ENCODE data around the gene USP35.
"Not testable (repeated sequence)": the region's sequence is repeated elsewhere in the genome, so short reads cannot be mapped to it uniquely, and the experiment has no call there.

Gene USP35

DNA sequence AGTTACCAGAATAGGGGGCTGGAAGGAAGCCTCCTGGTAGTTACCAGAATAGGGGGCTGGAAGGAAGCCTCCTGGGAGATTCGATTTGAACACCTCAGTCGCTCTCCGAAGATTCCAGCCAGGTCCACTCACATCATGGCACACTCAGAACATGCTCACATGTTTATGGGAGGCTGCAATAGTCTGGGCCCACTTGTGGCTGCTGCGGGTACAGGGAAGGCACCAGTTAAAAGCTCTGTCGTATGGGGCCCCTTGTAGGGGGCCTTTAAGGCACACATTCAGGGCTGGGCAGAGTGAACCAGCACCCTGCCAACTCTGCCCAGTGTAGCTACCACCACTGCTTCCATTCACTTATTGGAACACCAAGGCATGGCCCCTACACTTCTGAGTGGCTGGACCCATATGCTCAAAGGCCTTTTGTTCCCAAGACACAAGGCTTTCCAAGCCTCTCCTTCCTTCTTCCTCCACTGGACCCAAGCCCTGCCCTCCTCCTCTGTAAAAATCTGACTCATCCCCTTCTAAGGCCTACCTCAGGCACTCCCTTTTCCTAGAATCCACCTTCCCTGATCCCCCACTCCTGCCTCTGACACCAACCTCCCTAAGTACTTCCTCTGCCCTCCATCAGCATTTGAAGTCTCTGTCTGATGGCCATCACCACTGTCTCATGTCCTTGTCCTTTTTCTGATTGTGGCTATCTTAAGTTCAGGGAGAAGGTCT is 28.0 kb downstream of the USP35 start:
- DNase-seq (ENCODE audit: low read depth in 2 of 2) = no peak

DNA sequence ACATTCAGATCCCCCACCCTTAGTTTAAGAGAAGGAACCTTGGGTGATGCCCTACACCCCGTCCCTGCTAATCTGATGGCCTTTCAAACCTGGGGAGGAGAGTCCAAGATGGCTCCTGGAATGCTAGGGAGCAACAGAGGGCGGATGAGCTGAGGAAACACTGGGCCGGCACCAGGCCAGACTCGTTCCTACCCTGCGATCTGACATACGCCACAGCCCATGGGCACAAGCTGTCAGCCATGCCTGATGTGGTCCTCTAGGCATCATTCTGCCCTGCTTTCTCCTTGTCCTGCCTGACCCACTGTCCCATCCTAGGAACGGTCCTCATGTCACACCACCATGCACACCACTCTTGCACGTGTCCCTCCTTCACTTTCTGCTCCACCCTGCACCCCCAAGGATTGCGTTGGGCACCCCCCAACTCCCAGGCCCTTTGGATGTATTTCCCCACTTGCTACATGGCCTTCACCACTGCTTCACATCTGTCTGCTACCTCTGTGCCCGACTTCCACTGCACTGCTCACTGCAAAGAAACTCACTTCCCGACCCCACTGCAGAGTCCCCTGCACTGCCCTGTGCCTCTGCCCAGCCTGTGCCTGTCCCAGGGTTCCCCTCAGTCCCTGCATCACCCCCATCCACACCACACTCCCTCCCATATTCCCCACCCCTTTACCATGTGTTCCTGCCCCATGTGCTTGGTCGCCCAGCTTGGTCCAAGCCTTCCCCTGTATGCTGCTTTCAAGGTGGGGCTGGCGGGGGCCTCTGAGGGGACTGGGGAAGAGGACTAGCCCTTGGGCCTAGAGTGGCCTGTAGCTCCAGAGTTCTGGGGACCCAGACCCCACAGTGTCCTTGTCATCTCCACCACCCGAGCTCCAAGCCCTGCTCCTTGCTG is 29.2 kb downstream of the USP35 start:
- DNase-seq (ENCODE audit: low read depth in 2 of 2) = no peak

DNA sequence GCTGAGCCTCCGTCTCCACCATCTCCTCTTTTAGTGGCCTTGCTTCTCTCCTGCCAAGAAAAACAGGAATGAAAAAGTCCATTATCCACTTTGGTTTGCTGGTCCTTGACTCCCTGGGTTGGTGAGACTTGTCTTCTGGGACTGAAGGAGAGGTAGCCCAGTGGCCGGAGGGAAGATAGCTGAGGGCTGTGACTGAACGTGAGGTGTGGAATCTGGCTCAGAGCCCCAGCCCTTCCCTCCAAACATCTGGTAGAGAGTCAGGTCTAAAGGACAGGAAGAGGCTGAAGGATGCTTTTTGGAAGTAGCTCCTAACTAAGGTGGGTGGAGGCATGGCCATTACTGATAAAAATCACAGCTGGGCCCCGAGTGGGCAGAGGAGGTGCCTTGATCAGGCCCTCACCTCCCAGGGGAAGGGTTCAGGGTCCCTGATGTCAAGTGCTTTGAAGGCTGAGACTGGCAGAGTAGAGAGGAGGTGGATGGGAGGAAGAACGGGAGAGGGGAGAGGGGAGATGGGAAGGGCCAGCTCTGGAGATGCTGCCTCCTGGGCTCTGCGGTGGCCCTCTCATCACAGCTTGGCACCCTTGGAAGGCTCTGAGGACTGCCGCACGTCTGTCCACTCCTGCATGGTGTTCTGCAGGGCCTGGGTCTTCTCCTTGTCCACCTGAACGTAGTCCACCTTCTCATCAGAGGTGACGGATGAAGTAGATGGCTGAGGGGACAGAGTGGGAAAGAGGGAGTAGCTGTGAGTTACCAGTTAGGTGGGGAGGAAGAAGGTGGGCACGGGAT is 30.2 kb downstream of the USP35 start:
- no peak for DNase-seq (ENCODE audit: low read depth in 2 of 2)

DNA sequence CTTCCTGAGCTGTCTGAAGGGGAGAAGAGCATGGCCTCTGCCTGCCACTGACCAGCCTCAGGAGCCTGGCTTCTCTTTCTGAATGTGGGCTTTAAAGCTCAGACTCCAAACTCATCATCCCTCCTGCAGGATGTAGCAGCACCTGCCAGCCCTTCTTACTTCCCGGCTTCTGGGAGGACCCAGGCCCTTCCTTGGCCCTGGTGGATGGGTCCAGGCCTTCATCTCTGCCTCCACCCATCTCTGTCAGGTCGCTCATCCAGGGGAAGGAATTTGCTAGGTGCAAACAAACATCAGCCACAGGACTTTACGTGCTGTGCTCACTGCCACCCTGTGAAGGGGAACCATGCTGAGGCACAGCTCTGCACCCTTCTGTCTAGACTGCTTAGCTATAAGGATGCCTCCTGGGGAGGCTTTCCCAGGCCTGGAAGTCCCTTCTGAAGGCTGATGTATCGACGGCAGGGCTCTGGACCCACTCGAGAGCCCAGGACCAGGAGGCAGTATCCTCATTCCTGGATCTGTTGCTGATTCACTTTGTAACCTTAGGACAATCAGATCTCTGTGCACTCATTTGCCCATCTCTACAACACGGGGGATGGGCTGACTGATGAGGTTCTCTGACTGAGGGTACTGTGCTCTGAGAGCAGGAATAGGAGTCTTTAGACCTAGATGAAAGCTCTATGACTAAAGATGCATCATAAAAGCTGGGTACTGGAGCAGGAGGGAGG is 30.9 kb downstream of the USP35 start:
- DNase-seq (ENCODE audit: low read depth in 2 of 2) = no peak

DNA sequence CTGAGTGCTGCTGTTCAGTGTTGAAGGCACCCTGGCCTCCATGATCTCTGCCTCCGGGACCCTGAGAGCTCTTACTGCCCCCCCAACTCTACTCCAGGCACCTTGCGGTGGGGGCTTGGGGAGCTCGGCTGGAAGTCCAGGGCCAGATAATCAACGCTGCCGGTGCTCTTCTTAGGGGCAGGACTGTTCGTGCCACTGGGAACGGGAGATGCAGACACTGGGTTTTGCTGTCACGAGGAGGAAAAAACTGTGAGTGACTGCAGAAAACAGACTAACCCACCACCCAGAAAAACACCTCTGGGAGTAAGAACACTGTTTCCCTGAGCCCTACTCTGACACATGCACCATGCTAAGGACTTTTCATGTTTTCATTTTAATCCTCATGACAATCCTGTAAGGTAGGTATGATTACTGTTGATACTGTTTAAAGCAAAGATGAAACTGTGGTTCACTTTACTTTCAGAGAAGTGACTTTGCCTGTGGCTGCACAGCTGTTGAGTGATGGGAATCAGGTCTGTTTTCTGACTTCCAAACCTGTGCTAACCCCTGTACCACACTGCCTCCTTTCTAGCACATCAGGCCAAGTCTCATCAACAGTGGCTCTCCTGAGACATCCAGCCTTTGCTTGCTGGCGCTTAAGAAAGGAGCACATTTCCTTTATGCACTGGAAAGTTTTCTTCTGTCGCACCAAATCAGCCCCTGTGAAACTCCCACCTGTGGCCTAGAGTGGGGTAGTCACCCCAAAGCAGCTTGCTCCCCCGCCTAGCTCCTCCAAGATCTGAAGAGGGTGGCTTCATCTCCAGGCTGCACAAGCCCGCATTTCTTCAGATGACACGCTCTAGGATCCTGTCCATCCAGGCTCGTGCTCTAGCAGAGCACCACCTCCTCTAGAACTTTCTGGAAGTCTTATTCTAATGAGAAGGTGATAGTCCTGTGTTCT is 31.8 kb downstream of the USP35 start:
- no peak for DNase-seq (ENCODE audit: low read depth in 2 of 2)

DNA sequence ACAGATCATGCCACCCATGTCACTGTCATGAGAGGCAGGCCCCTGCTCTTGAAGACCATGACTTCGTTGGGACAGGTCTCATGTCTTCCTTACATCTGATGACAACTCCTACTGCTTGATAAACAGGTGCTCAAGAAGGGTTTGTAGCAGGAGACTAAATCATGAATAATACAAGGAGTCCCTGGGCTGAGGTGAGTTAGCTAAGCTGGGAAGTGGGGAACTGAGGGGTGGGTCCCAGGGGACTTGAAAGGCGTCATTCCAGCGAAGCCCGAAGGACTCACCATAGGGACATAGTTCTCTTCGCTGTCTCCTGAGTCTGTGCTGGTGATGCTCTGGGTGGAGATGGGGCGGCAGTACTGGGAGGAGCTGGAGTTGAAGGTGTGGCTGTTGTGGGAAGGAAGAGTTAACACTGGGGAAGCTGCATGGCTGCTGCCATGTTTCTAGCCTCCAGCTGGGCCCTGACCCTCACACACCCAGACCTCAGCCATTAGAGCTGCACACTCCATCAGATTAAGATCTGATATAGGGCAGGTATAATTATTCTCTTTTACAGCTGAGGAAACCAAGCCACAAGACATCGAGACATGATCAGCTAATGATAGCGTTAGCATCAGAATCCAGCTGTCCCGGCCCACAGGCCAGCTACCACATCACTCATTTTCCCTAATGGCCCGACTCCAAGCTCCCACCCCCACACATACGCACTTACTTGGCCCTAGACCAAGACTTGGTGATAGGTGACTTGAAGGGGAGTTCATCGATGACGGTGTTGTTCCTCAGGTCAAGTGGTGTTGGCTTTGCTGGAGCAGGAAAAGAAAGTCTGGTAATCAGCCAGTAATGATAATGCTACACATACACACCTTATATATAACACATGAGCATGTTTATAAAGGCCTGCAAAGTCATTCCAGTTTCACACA is 32.9 kb downstream of the USP35 start:
- no peak for DNase-seq (ENCODE audit: low read depth in 2 of 2)

DNA sequence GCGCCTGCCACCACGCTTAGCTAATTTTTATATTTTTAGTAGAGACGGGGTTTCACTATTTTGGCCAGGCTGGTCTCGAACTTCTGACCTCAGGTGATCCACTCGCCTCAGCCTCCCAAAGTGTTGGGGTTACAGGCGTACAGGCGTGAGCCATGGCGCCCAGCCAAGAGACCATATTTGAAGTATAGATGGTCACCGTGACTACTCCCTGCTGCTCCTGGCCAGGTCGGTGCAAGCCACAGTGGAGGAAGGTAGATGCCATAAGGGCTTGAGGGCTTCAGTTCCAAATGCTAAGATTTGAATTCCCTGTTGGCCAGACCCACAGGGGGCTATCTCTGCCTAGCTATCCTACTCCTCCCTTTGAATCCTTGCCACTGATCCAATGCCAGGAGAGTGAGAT is 34.0 kb downstream of the USP35 start:
- not testable (repeated sequence) for DNase-seq (ENCODE audit: low read depth in 2 of 2)

DNA sequence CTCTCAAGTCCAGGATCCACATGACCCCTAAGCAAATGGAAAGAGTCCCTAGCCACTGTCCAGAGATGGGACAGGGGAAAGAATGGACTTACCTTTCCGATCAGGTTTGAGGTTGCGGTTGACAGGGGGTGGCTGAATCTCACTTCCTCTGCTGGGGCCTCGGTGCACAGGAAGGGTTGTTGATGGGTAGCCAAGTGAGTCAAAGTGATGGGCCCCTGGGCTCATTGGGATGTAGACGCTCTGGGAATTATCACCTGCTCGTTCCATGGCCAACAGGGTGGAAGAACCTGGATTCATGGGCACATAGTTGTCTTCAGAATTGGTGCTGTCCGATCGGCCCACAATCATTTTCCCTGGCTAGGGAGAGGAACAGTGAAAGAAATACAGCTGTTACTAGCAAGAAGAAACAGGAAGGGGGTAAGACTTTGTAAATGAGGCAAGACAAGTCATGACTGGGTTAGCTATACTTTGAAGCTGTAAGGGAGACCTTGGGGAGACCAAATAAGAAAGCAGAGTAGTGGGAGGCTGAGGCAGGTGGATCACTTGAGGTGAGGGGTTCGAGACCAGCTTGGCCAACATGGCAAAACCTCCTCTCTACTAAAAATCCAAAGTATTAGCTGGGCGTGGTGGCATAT is 34.7 kb downstream of the USP35 start:
- no peak for DNase-seq (ENCODE audit: low read depth in 2 of 2)

DNA sequence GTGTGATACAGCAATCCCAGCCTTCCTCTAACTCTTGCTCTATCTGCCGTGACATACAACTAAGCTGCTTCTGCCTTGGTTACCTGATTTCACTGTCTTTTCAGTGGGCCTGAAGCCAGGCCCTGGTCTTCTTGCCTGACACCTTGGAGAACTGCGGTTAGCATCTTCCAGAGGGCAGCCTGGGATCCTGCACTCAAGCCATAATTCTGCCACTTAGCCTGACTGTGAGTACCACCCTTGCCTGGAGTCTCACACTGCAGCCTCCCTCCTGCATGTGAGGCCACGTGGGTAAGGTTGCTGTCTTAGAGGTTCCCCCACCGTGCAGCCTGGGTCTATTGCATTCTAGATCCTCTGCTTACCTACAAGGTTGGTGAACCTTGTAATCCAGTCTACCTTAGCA is 35.8 kb downstream of the USP35 start:
- no peak for DNase-seq (ENCODE audit: low read depth in 2 of 2)

DNA sequence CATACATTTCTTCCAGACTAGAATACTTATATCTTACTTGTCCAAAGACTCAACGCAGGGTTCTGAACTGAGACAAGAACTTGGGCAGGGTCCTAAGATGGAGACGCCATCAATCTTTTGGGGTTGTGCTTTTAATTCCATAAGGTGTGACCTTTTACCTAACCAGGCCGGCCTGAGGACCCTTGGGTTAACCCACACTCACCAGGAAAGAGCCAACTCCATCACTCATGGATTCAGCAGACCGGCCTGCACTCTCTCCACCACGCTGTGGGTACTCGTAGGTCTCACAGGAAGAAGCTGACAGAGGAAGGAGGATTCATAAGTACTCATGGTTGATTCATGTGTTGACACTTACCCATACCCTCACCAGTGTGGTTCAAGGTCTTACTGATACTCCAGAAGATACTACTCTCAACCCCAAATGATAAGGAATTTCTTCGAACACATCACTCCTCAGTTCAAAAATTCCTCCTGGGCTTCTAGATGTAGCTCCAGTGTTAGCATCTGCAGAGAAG is 36.2 kb downstream of the USP35 start:
- no peak for DNase-seq (ENCODE audit: low read depth in 2 of 2)

DNA sequence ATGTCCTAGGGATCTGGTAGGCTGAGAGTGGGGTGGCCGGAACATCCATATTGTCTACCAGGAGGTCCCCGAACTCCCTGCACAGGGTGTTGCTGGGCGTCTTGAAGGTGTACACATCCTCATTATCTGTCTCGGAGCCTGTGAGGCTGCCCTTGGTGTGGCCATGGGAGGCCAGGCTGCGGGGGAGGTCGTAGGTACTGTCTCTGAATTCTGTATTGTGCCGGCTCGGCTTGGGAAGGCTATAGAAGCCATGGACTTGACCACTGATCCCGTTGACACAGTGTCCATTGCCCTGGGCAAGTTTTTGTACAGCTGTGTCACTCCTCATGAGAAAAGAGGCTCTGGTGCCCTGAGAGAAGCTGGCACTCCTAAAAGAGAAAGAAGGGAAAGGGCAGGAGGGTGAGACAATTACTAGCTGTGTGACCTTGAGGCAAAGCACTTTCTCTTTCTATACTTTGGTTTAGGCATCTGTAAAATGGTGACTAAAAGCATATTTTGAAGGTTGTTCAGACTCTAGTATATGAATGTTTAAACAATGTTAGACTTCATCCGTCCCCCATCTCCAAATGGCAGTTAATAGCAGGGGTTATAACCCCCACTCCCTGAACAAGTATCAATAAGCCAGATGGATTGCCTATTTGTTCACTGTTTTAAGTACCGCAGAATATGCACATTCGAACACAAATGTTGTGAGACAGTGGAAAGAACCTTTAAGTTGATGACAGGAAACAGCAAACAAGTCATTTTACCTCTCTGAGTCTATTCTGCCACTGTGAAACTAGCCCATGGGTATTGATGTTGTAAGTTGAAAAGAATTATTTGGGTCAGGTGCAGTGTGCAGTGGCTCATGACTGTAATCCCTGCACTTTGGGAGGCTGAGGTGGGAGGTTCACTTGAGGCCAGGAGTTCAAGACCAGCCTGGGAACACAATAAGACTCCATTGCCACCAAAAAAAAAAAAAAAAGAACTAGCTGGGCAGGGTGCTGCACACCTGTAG is 38.3 kb downstream of the USP35 start:
- DNase-seq (ENCODE audit: low read depth in 2 of 2) = no peak

DNA sequence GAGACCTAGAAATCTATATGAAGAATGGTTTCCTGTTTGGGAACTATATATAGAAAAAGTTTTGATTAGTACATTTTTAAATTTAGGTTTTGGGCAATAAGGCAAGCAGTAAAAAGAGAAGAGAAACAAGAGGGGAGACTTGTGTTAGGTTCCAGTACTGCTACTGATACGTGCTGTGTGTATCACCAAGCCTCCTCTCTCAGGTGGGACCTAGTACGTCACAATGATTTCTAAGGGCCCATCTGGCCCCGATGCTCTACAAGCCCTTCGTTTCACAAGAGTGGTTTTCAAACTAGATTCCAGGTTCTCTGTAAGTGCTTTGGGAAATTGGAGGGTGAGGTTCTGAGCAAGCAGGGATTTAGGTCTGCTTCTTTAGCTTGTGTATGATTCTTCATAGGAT is 39.2 kb downstream of the USP35 start:
- DNase-seq (ENCODE audit: low read depth in 2 of 2) = no peak

DNA sequence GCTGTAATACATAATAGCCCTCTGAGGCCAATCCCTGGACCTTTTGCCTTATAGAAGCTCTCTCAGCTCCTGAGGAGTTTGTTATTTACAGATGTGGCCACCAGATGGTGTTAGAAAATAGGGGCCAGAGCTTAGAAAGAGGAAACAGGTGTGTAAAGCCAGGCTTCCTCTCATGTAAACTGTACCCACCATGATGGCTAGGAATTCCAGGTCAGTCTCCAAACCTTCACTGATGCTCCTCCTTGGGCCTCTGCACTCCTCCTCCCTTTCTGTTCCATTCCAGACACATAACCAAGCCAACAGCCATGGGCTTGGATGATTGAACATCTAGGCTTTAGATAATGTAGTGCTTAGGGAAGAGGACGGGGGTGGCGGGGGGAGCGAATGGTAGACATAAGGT is 39.7 kb downstream of the USP35 start:
- no peak for DNase-seq (ENCODE audit: low read depth in 2 of 2)

DNA sequence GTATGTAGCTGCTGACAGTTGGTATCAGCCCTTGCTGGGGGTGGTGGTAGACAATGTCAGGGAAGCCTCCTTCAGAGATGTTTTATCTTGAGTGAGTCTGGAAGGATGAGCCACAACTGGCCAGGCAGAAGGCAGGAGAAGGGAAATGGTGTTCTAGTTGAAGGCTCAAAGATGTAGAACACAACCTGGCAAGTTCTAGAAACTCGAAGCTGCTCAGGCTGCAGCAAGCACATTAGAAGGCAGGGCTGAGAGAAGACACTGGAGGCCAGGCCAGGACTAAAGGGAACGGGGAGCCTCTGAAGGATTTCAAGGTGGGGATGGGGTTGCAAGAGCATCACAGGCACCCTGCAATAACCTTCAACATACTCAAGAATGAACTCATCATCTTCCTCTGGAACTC is 40.4 kb downstream of the USP35 start:
- no peak for DNase-seq (ENCODE audit: low read depth in 2 of 2)

DNA sequence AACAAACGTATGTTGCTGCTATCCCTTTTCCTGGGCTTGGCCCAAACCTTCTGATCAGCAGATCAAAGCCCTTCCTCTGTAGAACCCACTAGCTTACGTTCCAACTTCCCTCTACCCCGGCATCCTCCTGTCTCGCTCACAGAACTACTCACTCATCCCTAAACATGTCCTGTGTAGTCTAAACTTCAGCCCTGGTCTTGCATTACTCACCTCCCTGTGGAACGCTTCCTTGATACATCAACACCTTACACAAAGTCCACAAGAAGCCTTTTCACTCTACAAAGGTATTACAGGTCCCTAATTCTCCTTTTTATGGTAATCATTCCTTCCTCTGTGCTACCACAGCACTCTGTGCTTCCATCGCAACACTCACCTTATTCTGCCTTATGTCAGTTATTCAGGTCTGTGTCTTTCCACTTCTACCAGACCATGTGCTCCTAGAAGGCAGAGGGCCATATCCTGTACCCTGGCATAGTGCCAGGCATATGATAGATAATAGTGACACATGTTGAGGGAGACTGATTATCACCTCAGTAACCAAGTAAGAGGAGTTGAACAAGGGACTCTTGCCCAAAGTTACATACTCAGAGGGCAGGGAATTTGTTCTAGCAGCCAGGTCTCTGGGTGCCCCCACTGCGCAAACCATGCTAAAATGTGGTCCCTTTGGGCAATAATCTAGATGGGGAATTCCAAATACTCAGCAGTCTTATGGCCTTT is 41.6 kb downstream of the USP35 start:
- DNase-seq (ENCODE audit: low read depth in 2 of 2) = no peak

DNA sequence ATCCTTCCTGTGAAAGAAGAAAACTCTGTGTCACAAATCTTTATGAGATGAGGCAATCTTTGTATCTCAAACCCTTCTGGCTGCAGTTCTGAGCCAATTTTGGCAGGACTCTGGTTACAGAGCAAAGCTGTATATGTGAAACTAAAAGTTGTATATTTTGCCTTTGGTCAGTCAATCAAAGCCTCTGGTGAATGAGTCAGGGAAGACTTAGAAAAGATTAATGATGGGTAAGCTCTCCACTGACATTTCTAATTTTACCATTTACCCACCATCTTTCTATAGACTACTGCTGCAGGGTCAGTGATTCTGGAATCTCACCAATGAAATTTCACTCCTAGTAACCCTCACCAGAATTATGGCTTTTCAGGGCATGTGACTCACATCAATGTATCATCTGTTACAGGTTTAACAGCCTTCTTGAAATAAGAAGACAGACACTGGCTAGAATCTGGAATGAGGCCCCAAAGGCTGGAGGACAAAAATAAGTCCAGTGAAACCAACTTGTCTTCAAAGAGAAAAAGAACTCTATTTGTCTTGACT is 43.3 kb downstream of the USP35 start:
- DNase-seq (ENCODE audit: low read depth in 2 of 2) = no peak

DNA sequence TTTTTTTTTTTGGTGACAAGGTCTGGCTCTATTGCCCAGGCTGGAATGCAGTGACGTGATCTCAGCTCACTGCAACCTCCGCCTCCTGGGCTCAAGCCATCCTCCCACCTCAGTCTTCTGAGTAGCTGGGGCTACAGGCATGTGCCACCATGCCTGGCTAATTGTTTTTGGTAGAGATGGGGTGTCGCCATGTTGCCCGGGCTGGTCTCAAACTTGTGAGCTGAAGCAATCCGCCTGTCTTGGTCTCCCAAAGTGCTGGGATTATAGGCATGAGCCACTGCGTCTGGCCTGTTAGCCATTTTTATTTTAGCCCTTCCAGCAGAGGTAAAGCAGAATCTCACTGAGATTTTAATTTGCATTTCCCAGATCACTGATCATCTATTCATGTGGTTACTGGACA is 44.3 kb downstream of the USP35 start:
- not testable (repeated sequence) for DNase-seq (ENCODE audit: low read depth in 2 of 2)
